SKM-1 treated with dmso at 0.1 percent for 144 hours (cell line): ENCODE results near the gene PSTPIP1.

Experiments
- DNase-seq: peaks from one replicate; lab custom pipeline; 2025; ENCODE audit not compliant: unreplicated experiment; lab: John Stamatoyannopoulos, UW

PSTPIP1 gene

DNA sequence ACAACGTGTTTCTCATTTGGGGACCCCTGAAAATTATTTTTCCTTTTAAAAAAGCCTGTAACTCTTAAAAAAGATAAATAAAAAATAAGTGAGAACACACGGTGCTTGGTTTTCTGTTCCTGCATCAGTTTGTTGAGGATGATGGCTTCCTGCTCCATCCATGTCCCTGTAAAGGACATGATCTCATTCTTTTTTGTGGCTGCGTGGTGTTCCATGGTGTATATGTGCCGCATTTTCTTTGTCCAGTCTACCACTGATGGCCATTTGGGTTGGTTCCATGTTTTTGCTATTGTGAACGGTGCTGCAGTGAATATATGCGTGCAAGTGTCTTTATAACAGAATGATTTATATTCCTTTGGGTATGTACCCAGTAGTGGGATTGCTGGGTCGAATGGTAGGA is 73.7 kb downstream of the PSTPIP1 start:
- DNase-seq = no peak

GRCh38 chr15:77069521-77070121 is 74.7 kb downstream of the PSTPIP1 start:
- DNase-seq = no peak

- DNase-seq = no peak
Observed at GRCh38 chr15:77070180-77070494, 75.2 kb downstream of the PSTPIP1 start.

DNA sequence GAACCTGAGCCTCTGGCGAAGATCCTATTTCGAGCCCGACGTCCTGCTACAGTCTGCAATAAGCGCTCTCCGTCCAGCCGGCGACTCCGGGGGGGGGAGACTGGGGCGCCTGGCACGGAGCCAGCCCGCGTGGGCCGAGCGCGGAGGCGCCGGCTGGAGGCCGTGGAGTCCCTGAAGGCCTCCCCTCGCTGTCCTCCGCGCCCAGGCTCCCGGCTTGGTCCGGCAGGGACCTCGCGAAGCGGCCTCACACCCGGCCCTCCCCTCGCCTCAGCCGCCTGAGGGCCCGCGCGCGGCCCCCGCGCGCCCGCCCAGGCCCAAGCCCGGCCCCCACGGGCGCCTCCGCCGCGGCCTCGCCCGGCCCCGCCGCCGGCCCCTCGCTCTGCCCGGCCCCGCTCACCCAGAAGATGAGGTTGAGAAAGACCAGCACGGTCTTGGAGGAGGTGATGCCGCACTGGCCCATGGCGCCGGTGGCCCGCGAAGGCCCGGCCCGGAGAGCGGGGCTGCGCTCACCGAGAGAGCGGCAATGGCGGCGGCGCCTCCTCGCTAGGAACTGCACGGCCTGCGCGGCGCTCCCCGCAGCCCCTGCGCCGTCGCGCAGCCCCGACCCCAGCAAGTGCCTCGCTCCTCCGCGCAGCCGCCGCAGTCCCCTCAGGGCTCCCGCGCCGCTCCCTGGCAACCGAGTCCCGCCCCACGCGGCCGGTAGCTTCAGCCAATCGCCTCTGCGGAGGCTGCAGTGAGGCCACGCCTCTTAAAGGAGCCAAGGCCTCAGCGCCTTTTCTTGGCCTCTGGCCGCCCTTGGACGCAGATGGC is 75.8 kb downstream of the PSTPIP1 start, which contains the start of gene TSPAN3:
Gene TSPAN3, minus strand, starts transcription at position 615 of the 810 bp plus-strand sequence. Its CDS starts 155 bp downstream, at position 460.
- DNase-seq = peak; percentile 88

DNA sequence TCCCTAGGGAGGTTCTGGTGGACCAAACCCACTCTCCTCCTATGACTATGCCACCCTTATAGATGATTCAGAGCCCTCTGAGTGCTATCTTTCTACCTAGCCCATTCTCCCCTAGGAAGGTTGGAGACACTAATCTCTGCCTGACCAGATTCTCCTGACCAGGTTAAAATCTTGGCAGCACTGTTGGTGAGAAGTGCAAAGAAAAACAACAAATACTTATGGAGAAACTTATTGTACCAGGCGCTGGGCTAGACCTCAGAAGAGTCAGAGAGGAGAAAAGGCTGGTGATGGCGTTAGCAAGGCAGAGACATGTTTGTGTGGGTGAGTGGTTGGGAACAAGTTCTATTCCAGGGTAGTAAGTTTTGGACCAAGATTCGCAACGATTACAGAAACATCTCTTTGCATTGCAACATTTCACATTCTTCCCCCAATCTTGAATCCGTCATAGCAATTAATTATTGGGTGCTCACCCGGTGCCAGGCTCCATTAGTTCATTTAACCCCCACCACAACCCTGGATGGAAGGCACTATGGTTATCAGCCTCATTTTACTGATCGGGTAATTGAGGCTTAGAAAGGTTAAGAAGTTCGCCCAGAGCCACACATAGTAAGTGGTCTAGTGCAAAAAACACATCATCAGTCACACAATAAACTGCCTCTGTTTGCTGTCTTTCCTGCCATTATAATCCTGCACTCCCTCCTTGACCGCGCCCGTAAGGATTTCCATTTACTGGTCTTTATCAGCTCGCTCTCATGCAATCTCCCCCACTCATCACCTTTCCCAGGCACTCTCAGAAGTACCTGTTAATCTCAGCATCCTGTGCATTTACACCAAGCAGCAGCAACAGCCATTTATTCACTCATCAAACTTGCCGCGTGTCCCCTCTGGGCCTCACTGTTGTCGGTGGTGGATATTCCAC is 76.6 kb downstream of the PSTPIP1 start:
- no peak for DNase-seq

GRCh38 chr15:77074350-77074749 is 79.4 kb downstream of the PSTPIP1 start:
- no peak for DNase-seq

DNA sequence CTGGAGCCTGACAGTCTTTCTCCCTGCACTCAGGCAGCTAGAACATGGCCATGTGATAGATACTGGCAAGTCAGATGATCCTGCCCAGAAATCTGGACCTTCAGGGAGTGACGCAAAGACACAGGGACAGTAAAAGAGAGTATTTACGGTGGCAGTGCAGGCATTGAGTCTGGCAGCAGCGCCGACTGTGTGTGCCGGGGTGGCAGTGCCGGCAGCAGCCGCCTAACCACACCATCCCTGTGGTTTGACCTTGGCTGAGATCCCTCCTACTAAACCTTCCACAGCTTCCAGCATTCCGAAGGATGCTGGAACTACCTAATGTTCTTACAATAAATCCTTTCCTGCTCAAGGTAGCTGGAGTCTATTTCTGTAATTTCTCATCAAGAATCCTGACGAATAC is 80.6 kb downstream of the PSTPIP1 start:
- DNase-seq = no peak

DNA sequence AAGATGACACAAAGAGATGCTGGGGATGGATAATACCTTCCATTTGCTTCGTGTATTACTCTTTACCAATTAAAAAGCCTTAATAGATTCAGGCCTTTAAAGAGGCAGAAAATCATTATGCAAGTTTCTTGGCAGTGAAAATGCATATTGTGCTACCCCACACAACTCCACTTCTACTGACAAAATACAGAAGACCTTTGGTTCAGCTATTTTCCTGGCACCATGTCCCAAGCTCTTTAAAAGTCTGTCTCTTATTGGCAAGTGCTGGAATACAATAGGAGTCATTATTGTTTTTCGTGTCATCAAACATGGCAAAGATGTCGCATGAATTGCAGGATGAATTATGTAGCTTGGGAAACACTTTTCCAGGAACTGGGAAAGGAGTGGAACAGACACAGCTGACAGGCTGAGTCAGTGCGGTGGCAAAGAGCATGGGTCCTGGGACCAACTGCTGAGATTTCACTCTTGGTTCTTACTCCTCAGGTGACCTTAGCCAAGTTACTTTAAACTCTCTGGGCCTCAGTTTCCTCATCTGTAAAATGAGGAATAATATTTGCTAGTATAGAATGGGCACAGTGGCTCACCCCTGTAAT is 81.5 kb downstream of the PSTPIP1 start:
- no peak for DNase-seq

GRCh38 chr15:77081971-77082370 is 87.0 kb downstream of the PSTPIP1 start:
- DNase-seq = no peak

GRCh38 chr15:77083381-77084160 is 88.6 kb downstream of the PSTPIP1 start:
- no peak for DNase-seq

- no peak for DNase-seq
Observed at GRCh38 chr15:77084436-77084835, 89.5 kb downstream of the PSTPIP1 start.

GRCh38 chr15:77085297-77085696 is 90.4 kb downstream of the PSTPIP1 start:
- no peak for DNase-seq
